HepG2 (cell line): Measurements from ENCODE around the gene GZF1. TPM values are rescaled to one million over a fixed set of nuclear protein-coding genes. Genes with fewer than 3 reads are reported as not detected.

ENCODE experiments used
- AHR ChIP-seq: IDR thresholded peaks from 2 replicates; pipeline ENCODE4 v1.6.1; 2018; ENCODE audit warnings: missing genetic modification reagents, missing compliant biosample characterization
- BHLHE40 ChIP-seq: IDR thresholded peaks from 2 replicates; pipeline ENCODE4 v1.6.1; 2011; ENCODE audit warnings: low read length, improper control_type of control experiment
- CAMTA2 ChIP-seq: sonication (generic); formaldehyde crosslinking; IDR thresholded peaks from 2 replicates; pipeline ENCODE4 v1.4.0; 2020; ENCODE audit warnings: mild to moderate bottlenecking, missing genetic modification reagents, borderline replicate concordance
- GATAD1 ChIP-seq: IDR thresholded peaks from 2 replicates; pipeline ENCODE4 v1.6.1; 2016; ENCODE audit warnings: missing genetic modification reagents, missing compliant biosample characterization
- ISL2 ChIP-seq: sonication (generic); formaldehyde crosslinking; IDR thresholded peaks from 2 replicates; pipeline ENCODE4 v1.5.0; 2020; ENCODE audit warnings: missing genetic modification reagents
- KAT8 ChIP-seq: IDR thresholded peaks from 2 replicates; pipeline ENCODE4 v1.6.1; 2016; ENCODE audit warnings: missing genetic modification reagents, missing compliant biosample characterization
- MAFK ChIP-seq, 2 experiments: IDR thresholded peaks in 1 of 2; conservative IDR thresholded peaks in 1 of 2; 2 replicates each; pipeline ENCODE4 v1.6.1; 2011; ENCODE audit warnings: improper control_type of control experiment in 2 of 2, low read length in 2 of 2
- NFYB ChIP-seq: sonication (generic); formaldehyde crosslinking; IDR thresholded peaks from 2 replicates; pipeline ENCODE4 v1.4.0; 2020; ENCODE audit warnings: missing genetic modification reagents
- NONO ChIP-seq, 2 experiments: fragments of 450-650 bp in 1 of 2; sonication (generic) in 1 of 2; formaldehyde crosslinking in 1 of 2; IDR thresholded peaks in 1 of 2; conservative IDR thresholded peaks in 1 of 2; 2 replicates each; pipeline versions ENCODE4 v1.6.1 to v1.8.0; 2017 to 2022; ENCODE audit warnings: mild to moderate bottlenecking in 1 of 2, missing genetic modification reagents in 1 of 2, moderate library complexity in 1 of 2
- PAWR ChIP-seq: sonication (generic); formaldehyde crosslinking; IDR thresholded peaks from 2 replicates; pipeline ENCODE4 v1.4.0; 2020; ENCODE audit warnings: missing genetic modification reagents, mild to moderate bottlenecking, borderline replicate concordance
- PHF5A ChIP-seq: IDR thresholded peaks from one replicate; pipeline ENCODE4 v1.6.1; 2018; ENCODE audit warnings: low read depth, missing genetic modification reagents; ENCODE audit not compliant: unreplicated experiment
- POLR2AphosphoS2 ChIP-seq: IDR thresholded peaks from 2 replicates; pipeline ENCODE4 v1.6.1; 2011; ENCODE audit warnings: low read depth, low read length, improper control_type of control experiment
- SPEN ChIP-seq: sonication (generic); formaldehyde crosslinking; IDR thresholded peaks from 2 replicates; pipeline ENCODE4 v1.5.1; 2020; ENCODE audit warnings: low read depth, mild to moderate bottlenecking, missing genetic modification reagents
- YY1 ChIP-seq: IDR thresholded peaks from 2 replicates; pipeline ENCODE4 v1.6.1; 2011; ENCODE audit warnings: low read length, low read depth, moderate library complexity, mild to moderate bottlenecking; ENCODE audit not compliant: insufficient read depth, insufficient replicate concordance
- ZFP82 ChIP-seq: sonication (generic); formaldehyde crosslinking; IDR thresholded peaks from 2 replicates; pipeline ENCODE4 v1.5.1; 2020; ENCODE audit warnings: mild to moderate bottlenecking, missing genetic modification reagents, borderline replicate concordance
- ZKSCAN1 ChIP-seq: fragments of 150-350 bp; IDR thresholded peaks from 2 replicates; pipeline ENCODE4 v1.6.1; 2014; ENCODE audit warnings: low read length
- ZMYM3 ChIP-seq: sonication (generic); formaldehyde crosslinking; IDR thresholded peaks from 2 replicates; pipeline ENCODE4 v1.5.1; 2020; ENCODE audit warnings: mild to moderate bottlenecking, missing genetic modification reagents
- ZNF136 ChIP-seq: sonication (generic); formaldehyde crosslinking; IDR thresholded peaks from 2 replicates; pipeline ENCODE4 v1.8.1; 2022; ENCODE audit warnings: low read depth, mild to moderate bottlenecking, moderate library complexity, missing genetic modification reagents
- ZNF180 ChIP-seq: sonication (generic); formaldehyde crosslinking; IDR thresholded peaks from 2 replicates; pipeline ENCODE4 v1.4.0; 2020; ENCODE audit warnings: low read depth, missing genetic modification reagents, borderline replicate concordance
- ZNF501 ChIP-seq: sonication (generic); formaldehyde crosslinking; IDR thresholded peaks from 2 replicates; pipeline ENCODE4 v1.5.1; 2020; ENCODE audit warnings: mild to moderate bottlenecking, moderate library complexity, missing genetic modification reagents
- ZNF552 ChIP-seq: sonication (generic); formaldehyde crosslinking; IDR thresholded peaks from 2 replicates; pipeline ENCODE4 v1.9.0; 2022; ENCODE audit warnings: missing genetic modification reagents, mild to moderate bottlenecking, borderline replicate concordance
- ZNF558 ChIP-seq: sonication (generic); formaldehyde crosslinking; IDR thresholded peaks from 2 replicates; pipeline ENCODE4 v1.9.0; 2022; ENCODE audit warnings: mild to moderate bottlenecking, missing genetic modification reagents, borderline replicate concordance
- ZNF577 ChIP-seq: sonication (generic); formaldehyde crosslinking; IDR thresholded peaks from 2 replicates; pipeline ENCODE4 v1.4.0; 2020; ENCODE audit warnings: mild to moderate bottlenecking, low read depth, missing genetic modification reagents, borderline replicate concordance
- ZNF607 ChIP-seq: sonication (generic); formaldehyde crosslinking; IDR thresholded peaks from 2 replicates; pipeline ENCODE4 v1.5.1; 2020; ENCODE audit warnings: missing genetic modification reagents, mild to moderate bottlenecking, borderline replicate concordance
- ZNF75D ChIP-seq: sonication (generic); formaldehyde crosslinking; IDR thresholded peaks from 2 replicates; pipeline ENCODE4 v1.8.1; 2023; ENCODE audit warnings: missing genetic modification reagents, mild to moderate bottlenecking, borderline replicate concordance
- ZNF773 ChIP-seq: sonication (generic); formaldehyde crosslinking; IDR thresholded peaks from 2 replicates; pipeline ENCODE4 v1.4.0; 2020; ENCODE audit warnings: missing genetic modification reagents, borderline replicate concordance
- polyA plus RNA-seq, 8 experiments: library from polyadenylated mRNA; depleted of rRNA in 3 of 8; stranded (reverse) in 7 of 8; unstranded in 1 of 8; fragments of >200 nt; fragmentation: Illumina TruSeq in 4 of 8; extraction: Trizol in 4 of 8; gene quantifications; 2 replicates each; pipeline versions ENCODE4 v1.2.1 to v1.2.3, GENCODE V29; 2011 to 2016; ENCODE audit warnings: low read depth in 4 of 8, missing spikeins in 1 of 8, mixed read lengths in 1 of 8; ENCODE audit not compliant: insufficient read depth in 1 of 8
- total RNA-seq, 5 experiments: library from RNA; depleted of rRNA; stranded (reverse); fragments of >200 nt; fragmentation: Illumina TruSeq; extraction: Trizol; gene quantifications; 2 replicates each; pipeline ENCODE4 v1.2.3, GENCODE V29; 2016; ENCODE audit warnings: low read depth in 1 of 5
- TF ChIP-seq, protein P1 (sequence below): sonication (generic); formaldehyde crosslinking; IDR thresholded peaks from 2 replicates; pipeline ENCODE4 v1.4.0; 2020; ENCODE audit warnings: missing genetic modification reagents; ENCODE audit errors: not compliant biosample characterization
- TF ChIP-seq, protein P2 (sequence below): sonication (generic); formaldehyde crosslinking; IDR thresholded peaks from 2 replicates; pipeline ENCODE4 v1.8.0; 2022; ENCODE audit warnings: missing genetic modification reagents, mild to moderate bottlenecking, borderline replicate concordance

The GZF1 gene
- total and polyA plus RNA-seq, 2 of the 13 experiments (the other 11 are each of a cell fraction or from before 2014, with no cell fraction given): 16.9 to 26.0 TPM

DNA sequence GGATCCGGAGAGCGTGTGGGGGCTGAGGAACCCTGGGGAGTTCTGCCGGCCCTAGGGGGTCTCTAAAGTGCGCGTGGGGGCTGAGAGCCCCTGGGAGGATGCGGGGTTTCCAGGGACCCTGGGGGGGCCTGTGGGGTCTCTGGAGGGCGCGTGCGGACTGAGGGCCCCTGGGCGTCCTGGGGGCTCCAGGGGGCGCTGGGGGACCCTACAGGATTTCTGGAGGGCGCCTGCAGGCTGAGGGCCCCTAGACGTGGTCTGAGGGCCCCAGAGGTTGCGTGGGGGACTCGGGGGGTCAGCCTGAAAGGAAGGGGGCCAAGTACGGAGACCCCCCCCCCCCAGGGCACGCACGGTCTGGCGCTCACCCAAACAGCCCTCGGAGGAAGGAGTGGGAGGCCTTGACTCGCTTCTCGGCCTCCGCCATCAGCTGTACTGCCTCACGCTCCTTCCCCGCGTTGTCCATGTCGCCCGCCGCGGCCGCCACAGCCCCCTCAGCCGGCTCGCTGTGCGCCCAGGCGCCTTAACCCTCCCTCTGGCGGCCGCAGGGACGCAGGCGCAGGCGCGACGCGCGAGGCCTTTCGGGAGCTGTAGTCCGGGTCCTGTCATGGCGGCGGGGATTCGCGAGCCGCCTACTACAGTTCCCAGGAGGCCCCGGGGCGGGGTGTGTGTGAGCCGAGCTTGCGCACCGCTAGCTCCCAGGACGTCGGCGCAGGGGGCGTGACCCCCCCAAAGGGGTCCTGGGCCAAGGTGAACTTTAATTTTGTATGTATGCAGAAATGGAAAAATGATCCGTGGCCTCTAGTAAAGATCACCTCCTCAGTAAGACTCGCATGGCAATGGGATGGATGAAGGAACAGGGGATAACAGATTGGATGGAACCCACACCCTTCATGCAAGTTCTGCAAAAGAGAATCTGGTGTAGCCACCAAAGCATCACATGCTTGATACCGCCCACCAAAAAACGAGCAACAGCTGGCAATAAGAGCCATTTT is 59.3 kb downstream of the GZF1 start, which contains the start of gene NAPB (continued):
- TF ChIP-seq ZNF180 (CRISPR knock-in tag) (no peak), GATAD1 (CRISPR knock-in tag) (peak; percentile 89), ZNF607 (CRISPR knock-in tag) (peak; percentile 87), ZNF136 (CRISPR knock-in tag) (peak; percentile 99), ZNF501 (CRISPR knock-in tag) (peak; percentile 97), ZFP82 (CRISPR knock-in tag) (peak; percentile 68; the same call in 1 of the 2 replicates), ZNF577 (CRISPR knock-in tag) (no peak), KAT8 (peak; percentile 93), YY1 (peak; percentile 99), AHR (peak; percentile 80; the same call in 1 of the 2 replicates), ZNF552 (CRISPR knock-in tag) (peak; percentile 76; the same call in 1 of the 2 replicates), ISL2 (CRISPR knock-in tag) (peak; percentile 71), PAWR (CRISPR knock-in tag) (no peak; the same call in 1 of the 2 replicates), ZMYM3 (CRISPR knock-in tag) (peak; percentile 72), ZNF75D (no peak), ZNF558 (CRISPR knock-in tag) (peak; percentile 59; the same call in 1 of the 2 replicates), NONO (IDR thresholded peaks at IDR 0.05) (no peak), NONO (CRISPR knock-in tag; conservative IDR thresholded peaks at IDR 0.05) (peak; percentile 95), BHLHE40 (peak; percentile 36; the same call in 1 of the 2 replicates), ZKSCAN1 (peak; percentile 51; the same call in 1 of the 2 replicates), CAMTA2 (CRISPR knock-in tag) (peak; percentile 54), NFYB (CRISPR knock-in tag) (peak; percentile 40; the same call in 1 of the 2 replicates), MAFK (conservative IDR thresholded peaks at IDR 0.05 in 1 of 2, IDR thresholded peaks at IDR 0.05 in 1 of 2; ENCODE audit: low read length in 2 of 2) (no peak), POLR2AphosphoS2 (no peak), ZNF773 (CRISPR knock-in tag) (no peak; the same call in 1 of the 2 replicates), PHF5A (peak; percentile 86), SPEN (CRISPR knock-in tag) (peak; percentile 96)
- TF ChIP-seq, protein P1, sequence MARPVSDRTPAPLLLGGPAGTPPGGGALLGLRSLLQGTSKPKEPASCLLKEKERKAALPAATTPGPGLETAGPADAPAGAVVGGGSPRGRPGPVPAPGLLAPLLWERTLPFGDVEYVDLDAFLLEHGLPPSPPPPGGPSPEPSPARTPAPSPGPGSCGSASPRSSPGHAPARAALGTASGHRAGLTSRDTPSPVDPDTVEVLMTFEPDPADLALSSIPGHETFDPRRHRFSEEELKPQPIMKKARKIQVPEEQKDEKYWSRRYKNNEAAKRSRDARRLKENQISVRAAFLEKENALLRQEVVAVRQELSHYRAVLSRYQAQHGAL (CRISPR knock-in tag): peak; percentile 82
- TF ChIP-seq, protein P2, sequence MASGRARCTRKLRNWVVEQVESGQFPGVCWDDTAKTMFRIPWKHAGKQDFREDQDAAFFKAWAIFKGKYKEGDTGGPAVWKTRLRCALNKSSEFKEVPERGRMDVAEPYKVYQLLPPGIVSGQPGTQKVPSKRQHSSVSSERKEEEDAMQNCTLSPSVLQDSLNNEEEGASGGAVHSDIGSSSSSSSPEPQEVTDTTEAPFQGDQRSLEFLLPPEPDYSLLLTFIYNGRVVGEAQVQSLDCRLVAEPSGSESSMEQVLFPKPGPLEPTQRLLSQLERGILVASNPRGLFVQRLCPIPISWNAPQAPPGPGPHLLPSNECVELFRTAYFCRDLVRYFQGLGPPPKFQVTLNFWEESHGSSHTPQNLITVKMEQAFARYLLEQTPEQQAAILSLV (CRISPR knock-in tag): peak; percentile 86
